Peyer's patch (tissue), 4 donors: Measurements from ENCODE around the gene XPC.

Source experiments
- CTCF ChIP-seq, 6 experiments: fragments of 450-650 bp in 4 of 6; fragments of 200-600 bp in 2 of 6; sonication (generic) in 1 of 6; IDR thresholded peaks; one replicate each; pipeline ENCODE4 v1.5.1; 2017 to 2019; ENCODE audit warnings: antibody characterized with exemption in 6 of 6, mild to moderate bottlenecking in 3 of 6, moderate library complexity in 1 of 6
- POLR2A ChIP-seq, 2 donors: fragments of 450-650 bp; IDR thresholded peaks; one replicate each; pipeline ENCODE4 v1.5.1; 2017; ENCODE audit warnings: antibody characterized with exemption in 2 of 2, mild to moderate bottlenecking in 2 of 2, moderate library complexity in 2 of 2

- TF ChIP-seq CTCF (IDR thresholded peaks at IDR 0.05): no peak
- no peak for TF ChIP-seq POLR2A (IDR thresholded peaks at IDR 0.05)
Observed at GRCh38 chr3:14129296-14129695, 49.1 kb downstream of the XPC start.
